Measurements from ENCODE around the gene OR2T4.

- TF ChIP-seq POLR2A (IDR thresholded peaks at IDR 0.05; ENCODE audit: low read depth, low read length), result no peak
- no peak for TF ChIP-seq SIN3A (IDR thresholded peaks at IDR 0.05; ENCODE audit: low read depth, low read length)
- TF ChIP-seq, protein P1, sequence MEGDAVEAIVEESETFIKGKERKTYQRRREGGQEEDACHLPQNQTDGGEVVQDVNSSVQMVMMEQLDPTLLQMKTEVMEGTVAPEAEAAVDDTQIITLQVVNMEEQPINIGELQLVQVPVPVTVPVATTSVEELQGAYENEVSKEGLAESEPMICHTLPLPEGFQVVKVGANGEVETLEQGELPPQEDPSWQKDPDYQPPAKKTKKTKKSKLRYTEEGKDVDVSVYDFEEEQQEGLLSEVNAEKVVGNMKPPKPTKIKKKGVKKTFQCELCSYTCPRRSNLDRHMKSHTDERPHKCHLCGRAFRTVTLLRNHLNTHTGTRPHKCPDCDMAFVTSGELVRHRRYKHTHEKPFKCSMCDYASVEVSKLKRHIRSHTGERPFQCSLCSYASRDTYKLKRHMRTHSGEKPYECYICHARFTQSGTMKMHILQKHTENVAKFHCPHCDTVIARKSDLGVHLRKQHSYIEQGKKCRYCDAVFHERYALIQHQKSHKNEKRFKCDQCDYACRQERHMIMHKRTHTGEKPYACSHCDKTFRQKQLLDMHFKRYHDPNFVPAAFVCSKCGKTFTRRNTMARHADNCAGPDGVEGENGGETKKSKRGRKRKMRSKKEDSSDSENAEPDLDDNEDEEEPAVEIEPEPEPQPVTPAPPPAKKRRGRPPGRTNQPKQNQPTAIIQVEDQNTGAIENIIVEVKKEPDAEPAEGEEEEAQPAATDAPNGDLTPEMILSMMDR (IDR thresholded peaks at IDR 0.05 in 2 of 3, conservative IDR thresholded peaks at IDR 0.05 in 1 of 3; ENCODE audit: control insufficient read depth in 2 of 3, extremely low read depth in 1 of 3, insufficient read depth in 1 of 3, low read depth in 3 of 3, low read length in 3 of 3), result no peak
- TF ChIP-seq POLR2AphosphoS2 (IDR thresholded peaks at IDR 0.05; ENCODE audit: low read depth, low read length), result no peak
- TF ChIP-seq ZNF384 (IDR thresholded peaks at IDR 0.05; ENCODE audit: borderline replicate concordance, low read depth, low read length), result no peak
- no peak for TF ChIP-seq SRF (IDR thresholded peaks at IDR 0.05; ENCODE audit: low read depth in 2 of 2, low read length in 2 of 2)
- TF ChIP-seq TARDBP (IDR thresholded peaks at IDR 0.05; ENCODE audit: borderline replicate concordance), result no peak
- TF ChIP-seq, protein P2, sequence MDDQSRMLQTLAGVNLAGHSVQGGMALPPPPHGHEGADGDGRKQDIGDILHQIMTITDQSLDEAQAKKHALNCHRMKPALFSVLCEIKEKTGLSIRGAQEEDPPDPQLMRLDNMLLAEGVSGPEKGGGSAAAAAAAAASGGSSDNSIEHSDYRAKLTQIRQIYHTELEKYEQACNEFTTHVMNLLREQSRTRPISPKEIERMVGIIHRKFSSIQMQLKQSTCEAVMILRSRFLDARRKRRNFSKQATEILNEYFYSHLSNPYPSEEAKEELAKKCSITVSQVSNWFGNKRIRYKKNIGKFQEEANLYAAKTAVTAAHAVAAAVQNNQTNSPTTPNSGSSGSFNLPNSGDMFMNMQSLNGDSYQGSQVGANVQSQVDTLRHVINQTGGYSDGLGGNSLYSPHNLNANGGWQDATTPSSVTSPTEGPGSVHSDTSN (IDR thresholded peaks at IDR 0.05; ENCODE audit: insufficient replicate concordance, low read depth, low read length), result no peak
- TF ChIP-seq NFIC (IDR thresholded peaks at IDR 0.05; ENCODE audit: low read depth, low read length), result no peak
Observed at GRCh38 chr1:248361121-248361715, at the start of gene OR2T4.
